Measurements from ENCODE around the gene CD164L2.

CD164L2 gene

GRCh38 chr1:27366411-27367159 is 16.5 kb downstream of the CD164L2 start, which contains the start of gene MAP3K6:
Gene MAP3K6 (minus strand): TSS chr1:27366961. CDS start chr1:27366597, 364 bp downstream.
- Histone ChIP-seq H3K36me3 (ENCODE audit: insufficient read depth, low read depth, low read length) (no peaks in the 10 kb centered on the region), H3K27me3 (ENCODE audit: insufficient read depth, low read length) (peaks cover 16% of the 10 kb centered on the region), H3K4me1 (ENCODE audit: insufficient read depth, low read length) (peaks cover 15% of the 10 kb centered on the region), H3K4me3 (ENCODE audit: low read length) (peak within 1 kb of the TSS; percentile 80), H3K9ac (ENCODE audit: low read depth, low read length) (peak within 1 kb of the TSS; percentile 73; the same call in 1 of the 2 replicates), H3K9me3 (ENCODE audit: insufficient read depth, low read depth, low read length) (no peaks in the 10 kb centered on the region), H3K27ac (ENCODE audit: low read length) (no peak within 1 kb of the TSS)

DNA sequence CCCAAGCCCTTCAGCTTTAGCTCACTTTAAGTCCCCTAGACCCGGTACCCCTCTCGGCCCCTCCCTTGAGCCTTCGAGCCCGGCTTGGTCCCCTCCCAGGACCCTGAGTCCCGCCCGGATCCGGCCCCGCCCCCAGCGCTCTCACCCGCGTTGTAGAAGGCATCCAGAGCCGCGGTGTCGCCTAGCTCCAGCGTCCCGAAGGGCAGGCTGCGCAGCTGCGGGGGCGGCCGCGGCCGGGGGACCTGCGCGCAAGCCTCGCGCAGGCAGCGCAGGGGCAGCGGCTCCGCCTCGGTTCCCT is 17.1 kb downstream of the CD164L2 start:
- Histone ChIP-seq H3K4me1 (ENCODE audit: insufficient read depth, low read length) (peaks cover 15% of the 10 kb centered on the region), H3K36me3 (ENCODE audit: insufficient read depth, low read depth, low read length) (no peaks in the 10 kb centered on the region), H3K27ac (ENCODE audit: low read length) (no peak overlapping the region), H3K27me3 (ENCODE audit: insufficient read depth, low read length) (peaks cover 21% of the 10 kb centered on the region), H3K9me3 (ENCODE audit: insufficient read depth, low read depth, low read length) (no peaks in the 10 kb centered on the region), H3K9ac (ENCODE audit: low read depth, low read length) (peak overlapping the region; percentile 45; the same call in 1 of the 2 replicates), H3K4me3 (ENCODE audit: low read length) (peak overlapping the region; percentile 80)

GRCh38 chr1:27365372-27366112 is 17.6 kb downstream of the CD164L2 start:
- peaks cover 26% of the 10 kb centered on the region for H3K27me3 ChIP-seq (ENCODE audit: insufficient read depth, low read length)
- no peak overlapping the region for H3K27ac ChIP-seq (ENCODE audit: low read length)
- H3K36me3 ChIP-seq (ENCODE audit: insufficient read depth, low read depth, low read length) = no peaks in the 10 kb centered on the region
- peak overlapping the region; percentile 80 for H3K4me3 ChIP-seq (ENCODE audit: low read length)
- H3K9ac ChIP-seq (ENCODE audit: low read depth, low read length) = peak overlapping the region; percentile 45; the same call in 1 of the 2 replicates
- H3K4me1 ChIP-seq (ENCODE audit: insufficient read depth, low read length) = peaks cover 15% of the 10 kb centered on the region
- no peaks in the 10 kb centered on the region for H3K9me3 ChIP-seq (ENCODE audit: insufficient read depth, low read depth, low read length)

DNA sequence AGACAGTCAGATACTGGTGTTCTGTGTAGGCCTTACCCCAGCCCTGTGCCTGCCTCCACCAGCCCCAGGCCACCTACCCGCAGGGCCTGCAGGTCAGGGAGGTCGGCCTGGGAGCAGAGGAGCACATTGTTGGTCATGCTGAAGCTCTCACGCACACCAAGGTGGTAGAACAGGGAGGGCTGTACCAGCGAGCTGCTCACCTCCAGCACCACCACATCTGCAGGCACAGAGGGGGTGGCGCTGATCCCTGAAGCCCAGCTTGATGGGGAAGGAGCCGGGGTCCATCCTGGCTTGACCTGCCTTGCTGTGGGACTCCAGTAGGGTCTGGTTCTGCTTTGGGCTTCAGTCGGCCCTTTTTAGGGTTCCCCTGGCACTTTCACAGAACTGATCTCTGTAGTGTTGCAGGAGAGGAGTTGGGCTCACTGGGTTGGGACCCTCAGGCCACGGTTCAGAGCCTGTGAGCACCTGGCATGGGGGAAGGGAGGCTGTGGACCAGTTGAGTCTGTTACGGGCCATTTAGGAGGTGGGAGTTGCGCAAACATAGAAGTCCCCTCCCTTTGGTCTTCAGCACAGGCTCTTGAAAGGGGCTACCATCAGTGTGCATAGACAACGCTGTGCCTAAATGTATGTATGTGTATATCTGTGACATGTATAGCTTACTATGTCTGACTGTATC is 18.3 kb downstream of the CD164L2 start:
- Histone ChIP-seq H3K27me3 (ENCODE audit: insufficient read depth, low read length) (peaks cover 34% of the 10 kb centered on the region), H3K9ac (ENCODE audit: low read depth, low read length) (no peak overlapping the region), H3K36me3 (ENCODE audit: insufficient read depth, low read depth, low read length) (no peaks in the 10 kb centered on the region), H3K27ac (ENCODE audit: low read length) (no peak overlapping the region), H3K4me3 (ENCODE audit: low read length) (peak overlapping the region; percentile 80; the same call in 1 of the 2 replicates), H3K9me3 (ENCODE audit: insufficient read depth, low read depth, low read length) (no peaks in the 10 kb centered on the region), H3K4me1 (ENCODE audit: insufficient read depth, low read length) (peaks cover 15% of the 10 kb centered on the region)

GRCh38 chr1:27363766-27364695 is 19.1 kb downstream of the CD164L2 start:
- H3K4me1 ChIP-seq (ENCODE audit: insufficient read depth, low read length) = peaks cover 15% of the 10 kb centered on the region
- H3K4me3 ChIP-seq (ENCODE audit: low read length) = no peak overlapping the region
- no peak overlapping the region for H3K27ac ChIP-seq (ENCODE audit: low read length)
- no peak overlapping the region for H3K9ac ChIP-seq (ENCODE audit: low read depth, low read length)
- no peaks in the 10 kb centered on the region for H3K9me3 ChIP-seq (ENCODE audit: insufficient read depth, low read depth, low read length)
- peaks cover 42% of the 10 kb centered on the region for H3K27me3 ChIP-seq (ENCODE audit: insufficient read depth, low read length)
- H3K36me3 ChIP-seq (ENCODE audit: insufficient read depth, low read depth, low read length) = no peaks in the 10 kb centered on the region

DNA sequence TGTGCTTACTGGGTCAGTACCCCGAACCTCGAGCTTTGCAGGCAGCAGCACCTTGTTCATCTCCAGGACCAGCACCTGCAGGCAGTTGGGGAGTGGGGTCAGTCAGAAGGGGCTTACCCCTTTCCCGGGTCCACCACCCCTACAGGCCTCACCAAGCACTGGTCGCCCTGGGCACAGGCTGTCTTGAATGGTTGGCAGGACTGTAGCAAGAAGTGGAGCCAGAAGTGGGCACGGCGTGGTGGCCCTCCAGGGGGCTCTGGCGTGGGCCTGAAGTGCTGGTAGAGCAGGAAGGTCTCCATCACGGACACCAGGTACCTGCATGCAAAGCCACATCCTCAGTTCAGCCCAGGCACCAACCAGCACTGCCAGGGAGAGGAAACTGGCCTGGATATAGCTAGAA is 21.6 kb downstream of the CD164L2 start:
- Histone ChIP-seq H3K27me3 (ENCODE audit: insufficient read depth, low read length) (peaks cover 49% of the 10 kb centered on the region), H3K36me3 (ENCODE audit: insufficient read depth, low read depth, low read length) (no peaks in the 10 kb centered on the region), H3K9ac (ENCODE audit: low read depth, low read length) (no peak overlapping the region), H3K4me1 (ENCODE audit: insufficient read depth, low read length) (peaks cover 6% of the 10 kb centered on the region), H3K4me3 (ENCODE audit: low read length) (no peak overlapping the region), H3K27ac (ENCODE audit: low read length) (no peak overlapping the region), H3K9me3 (ENCODE audit: insufficient read depth, low read depth, low read length) (no peaks in the 10 kb centered on the region)

DNA sequence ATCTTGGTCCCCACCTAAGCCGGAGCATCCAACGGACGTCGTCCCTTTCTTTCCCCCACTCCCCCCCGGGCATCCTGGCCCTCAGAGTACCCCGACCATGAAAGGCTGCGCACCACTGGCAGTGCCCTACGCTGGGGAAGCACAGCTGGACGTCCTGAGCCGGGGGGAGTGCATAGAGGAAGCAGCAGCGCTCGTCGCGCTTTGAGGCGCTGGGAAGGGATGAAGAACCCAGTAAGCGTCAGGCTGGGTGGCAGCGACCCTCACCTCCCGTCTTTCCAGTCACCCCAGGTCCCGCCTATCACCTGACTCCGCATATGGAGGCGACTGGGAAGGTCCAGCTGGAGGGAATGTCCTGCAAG is 22.1 kb downstream of the CD164L2 start:
- no peaks in the 10 kb centered on the region for H3K36me3 ChIP-seq (ENCODE audit: insufficient read depth, low read depth, low read length)
- peak overlapping the region; percentile 32; the same call in 1 of the 2 replicates for H3K9ac ChIP-seq (ENCODE audit: low read depth, low read length)
- no peak overlapping the region for H3K27ac ChIP-seq (ENCODE audit: low read length)
- peaks cover 6% of the 10 kb centered on the region for H3K4me1 ChIP-seq (ENCODE audit: insufficient read depth, low read length)
- peaks cover 49% of the 10 kb centered on the region for H3K27me3 ChIP-seq (ENCODE audit: insufficient read depth, low read length)
- no peaks in the 10 kb centered on the region for H3K9me3 ChIP-seq (ENCODE audit: insufficient read depth, low read depth, low read length)
- peak overlapping the region; percentile 77 for H3K4me3 ChIP-seq (ENCODE audit: low read length)

- Histone ChIP-seq H3K4me3 (ENCODE audit: low read length) (peak overlapping the region; percentile 77), H3K9ac (ENCODE audit: low read depth, low read length) (peak overlapping the region; percentile 32; the same call in 1 of the 2 replicates), H3K36me3 (ENCODE audit: insufficient read depth, low read depth, low read length) (no peaks in the 10 kb centered on the region), H3K27ac (ENCODE audit: low read length) (no peak overlapping the region), H3K9me3 (ENCODE audit: insufficient read depth, low read depth, low read length) (no peaks in the 10 kb centered on the region), H3K4me1 (ENCODE audit: insufficient read depth, low read length) (peaks cover 6% of the 10 kb centered on the region), H3K27me3 (ENCODE audit: insufficient read depth, low read length) (peaks cover 49% of the 10 kb centered on the region)
Measured at GRCh38 chr1:27360159-27361043, 22.7 kb downstream of the CD164L2 start.

DNA sequence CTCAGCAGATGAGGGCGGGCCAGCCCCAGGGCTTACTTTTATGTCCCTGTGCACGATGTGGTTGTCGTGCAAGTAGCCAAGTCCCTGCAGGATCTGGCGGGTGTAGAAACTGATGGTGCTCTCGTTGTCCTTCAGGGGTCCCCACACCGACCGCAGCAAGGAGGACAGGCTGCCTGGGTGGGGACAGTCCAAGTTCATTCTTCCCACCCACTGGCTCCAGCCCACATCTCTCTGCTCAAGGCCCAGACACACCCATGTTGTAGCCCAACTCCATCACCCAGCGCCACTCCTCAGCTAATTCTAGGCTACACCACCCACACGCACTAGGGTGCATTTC is 23.3 kb downstream of the CD164L2 start:
- no peaks in the 10 kb centered on the region for H3K36me3 ChIP-seq (ENCODE audit: insufficient read depth, low read depth, low read length)
- H3K27ac ChIP-seq (ENCODE audit: low read length) = no peak overlapping the region
- peaks cover under 1% of the 10 kb centered on the region; the same call in 1 of the 2 replicates for H3K4me1 ChIP-seq (ENCODE audit: insufficient read depth, low read length)
- H3K27me3 ChIP-seq (ENCODE audit: insufficient read depth, low read length) = peaks cover 49% of the 10 kb centered on the region
- no peaks in the 10 kb centered on the region for H3K9me3 ChIP-seq (ENCODE audit: insufficient read depth, low read depth, low read length)
- peak overlapping the region; percentile 77 for H3K4me3 ChIP-seq (ENCODE audit: low read length)
- no peak overlapping the region for H3K9ac ChIP-seq (ENCODE audit: low read depth, low read length)

- Histone ChIP-seq H3K36me3 (ENCODE audit: insufficient read depth, low read depth, low read length) (no peaks in the 10 kb centered on the region), H3K27me3 (ENCODE audit: insufficient read depth, low read length) (peaks cover 49% of the 10 kb centered on the region), H3K4me3 (ENCODE audit: low read length) (no peak overlapping the region), H3K9ac (ENCODE audit: low read depth, low read length) (no peak overlapping the region), H3K9me3 (ENCODE audit: insufficient read depth, low read depth, low read length) (no peaks in the 10 kb centered on the region), H3K27ac (ENCODE audit: low read length) (no peak overlapping the region), H3K4me1 (ENCODE audit: insufficient read depth, low read length) (no peaks in the 10 kb centered on the region)
Measured at GRCh38 chr1:27358928-27359313, 24.2 kb downstream of the CD164L2 start.

All from iPS-20b (cell line).